ENCODE data around the gene TXNRD2.
A peak's percentile ranks its signal among the peaks of the same experiment; 100 is the strongest.

The TXNRD2 gene

GRCh38 chr22:19941365-19942082 lies at the start of gene TXNRD2, which contains the start of gene COMT:
Gene TXNRD2 (minus strand): TSS chr22:19941818. CDS start chr22:19941803, 15 bp downstream.
Gene COMT (plus strand): TSS chr22:19941772. CDS start chr22:19962527, 20,755 bp downstream.
- peak; percentile 57 to 63 for DNase-seq

GRCh38 chr22:19991395-19991644 lies 49.7 kb upstream of the TXNRD2 start:
- DNase-seq, result no peak

- no peak for DNase-seq
These were observed 49.2 kb upstream of the TXNRD2 start for GRCh38 chr22:19990609-19991394.

- DNase-seq, result no peak
These were observed 48.6 kb upstream of the TXNRD2 start for GRCh38 chr22:19990188-19990587.

GRCh38 chr22:19989725-19990067 lies 48.1 kb upstream of the TXNRD2 start:
- DNase-seq, result no peak

- DNase-seq, result no peak
These were observed 47.5 kb upstream of the TXNRD2 start for GRCh38 chr22:19988965-19989724.

- DNase-seq, result no peak
These were observed 46.8 kb upstream of the TXNRD2 start for GRCh38 chr22:19988331-19988808.

GRCh38 chr22:19987394-19988306 lies 46.0 kb upstream of the TXNRD2 start:
- DNase-seq, result no peak

GRCh38 chr22:19986410-19987341 lies 45.1 kb upstream of the TXNRD2 start:
- peak; percentile 21 for DNase-seq

- no peak for DNase-seq
These were observed 44.4 kb upstream of the TXNRD2 start for GRCh38 chr22:19986011-19986409.

GRCh38 chr22:19984851-19985811 lies 43.5 kb upstream of the TXNRD2 start:
- DNase-seq, result no peak

GRCh38 chr22:19984201-19984753 lies 42.7 kb upstream of the TXNRD2 start:
- no peak for DNase-seq

GRCh38 chr22:19983741-19984140 lies 42.1 kb upstream of the TXNRD2 start:
- DNase-seq, result no peak

- DNase-seq, result no peak
These were observed 41.5 kb upstream of the TXNRD2 start for GRCh38 chr22:19982991-19983578.

- no peak for DNase-seq
These were observed 40.6 kb upstream of the TXNRD2 start for GRCh38 chr22:19981961-19982920.

- no peak for DNase-seq
These were observed 39.7 kb upstream of the TXNRD2 start for GRCh38 chr22:19981171-19981960.

- no peak for DNase-seq
These were observed 39.1 kb upstream of the TXNRD2 start for GRCh38 chr22:19980766-19981165.
